HL-60/S4 treated with phorbol 12-myristate 13-acetate at 8.2 ng/mL for 4 days and 3 days (cell line): Measurements from ENCODE around the gene SEMA3C.

ENCODE experiments used
- in situ Hi-C: fragments of 300-500 bp; cut with MboI; formaldehyde crosslinking; loops from 2 replicates; pipeline ENCODE4 v1.15.0; 2022; ENCODE audit warnings: low sequenced_read_pairs

Gene SEMA3C

GRCh38 chr7:80785276-80785675 is 133.6 kb downstream of the SEMA3C start:
- in situ Hi-C loops = no loop called here

GRCh38 chr7:80783678-80784327 is 135.0 kb downstream of the SEMA3C start:
- in situ Hi-C loops = no loop called here

DNA sequence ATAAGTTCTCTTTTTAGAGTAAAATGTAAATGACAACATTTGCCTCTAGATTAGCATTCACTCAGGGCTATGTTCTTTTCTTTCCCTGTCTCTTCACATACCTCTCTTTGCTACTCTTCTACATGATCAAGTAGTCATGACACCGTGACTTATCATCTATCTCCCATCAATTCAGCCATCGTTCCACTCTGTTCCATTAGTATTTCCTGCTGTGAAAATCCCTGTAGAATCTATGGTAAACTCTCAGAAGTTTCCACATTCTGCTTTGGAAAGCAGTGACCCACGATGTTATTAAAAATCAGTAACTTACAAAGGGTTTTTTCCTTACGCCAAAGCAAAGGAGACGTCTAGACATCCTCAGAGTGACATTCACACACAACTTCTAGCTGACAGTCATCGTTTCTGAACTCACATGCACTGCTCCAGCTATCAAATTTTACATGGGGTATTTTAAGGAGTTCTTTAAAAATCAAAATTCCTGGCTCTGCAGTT is 135.6 kb downstream of the SEMA3C start:
- in situ Hi-C loops = no loop called here

DNA sequence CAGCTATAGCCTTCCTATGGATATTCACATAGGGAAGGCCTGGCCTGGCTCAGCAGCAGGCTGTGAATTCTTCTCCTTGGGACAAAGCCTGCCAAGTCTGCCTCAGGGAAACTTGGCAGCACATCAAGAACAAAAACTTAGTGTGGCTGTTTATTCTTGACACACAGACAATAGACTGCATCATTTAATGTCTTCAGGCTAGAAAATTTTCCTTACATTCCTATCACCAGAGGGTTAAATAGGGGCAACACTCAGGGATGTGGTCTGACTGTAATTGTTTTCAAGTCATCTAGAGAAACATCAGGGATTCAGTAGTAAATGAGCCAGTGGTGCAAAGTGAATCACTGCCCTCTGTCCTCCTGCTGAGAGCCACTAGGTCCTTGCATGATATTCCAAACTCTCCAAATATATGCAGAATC is 137.3 kb downstream of the SEMA3C start:
- in situ Hi-C loops = no loop called here

- in situ Hi-C loops = no loop called here
These were observed 137.7 kb downstream of the SEMA3C start for GRCh38 chr7:80781146-80781545.

GRCh38 chr7:80779456-80779855 is 139.4 kb downstream of the SEMA3C start:
- in situ Hi-C loops = no loop called here

GRCh38 chr7:80775897-80776296 is 143.0 kb downstream of the SEMA3C start:
- in situ Hi-C loops = no loop called here

- in situ Hi-C loops = no loop called here
These were observed 143.4 kb downstream of the SEMA3C start for GRCh38 chr7:80775482-80775881.

- in situ Hi-C loops = no loop called here
These were observed 144.0 kb downstream of the SEMA3C start for GRCh38 chr7:80774843-80775242.

DNA sequence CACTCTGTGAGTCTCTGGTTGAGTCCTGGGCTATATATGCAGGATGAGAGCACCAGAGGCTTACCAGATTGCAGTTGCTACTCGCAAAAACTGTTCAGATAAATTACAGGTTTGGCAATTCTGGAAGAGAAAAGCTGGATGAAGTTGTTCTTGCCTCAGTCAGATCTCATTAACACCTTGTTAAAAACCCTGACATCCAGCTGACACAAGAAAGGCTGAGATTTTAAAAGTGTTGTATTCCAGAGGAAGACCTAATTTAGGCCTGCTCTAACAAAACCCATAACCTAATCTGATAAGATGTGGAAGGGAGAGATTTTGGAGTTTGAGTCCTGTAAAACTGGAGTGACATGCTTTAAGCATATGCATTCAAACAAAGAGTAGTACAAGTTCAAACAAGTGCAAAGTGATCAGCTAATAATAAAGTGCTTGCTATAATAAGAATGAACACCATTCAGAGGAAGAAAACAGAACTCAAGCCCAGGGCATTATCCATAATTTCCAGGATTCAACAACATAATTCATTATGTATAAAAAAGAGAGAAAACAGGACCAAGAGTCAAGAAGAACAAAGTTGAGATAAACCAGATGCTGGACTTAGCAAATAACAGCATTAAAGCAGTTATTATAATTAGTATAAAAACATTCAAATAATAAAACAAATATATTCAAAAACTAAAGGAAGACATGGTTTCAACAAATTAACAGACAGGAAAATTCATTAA is 144.9 kb downstream of the SEMA3C start:
- in situ Hi-C loops = no loop called here

GRCh38 chr7:80772347-80772993 is 146.4 kb downstream of the SEMA3C start:
- in situ Hi-C loops = no loop called here

DNA sequence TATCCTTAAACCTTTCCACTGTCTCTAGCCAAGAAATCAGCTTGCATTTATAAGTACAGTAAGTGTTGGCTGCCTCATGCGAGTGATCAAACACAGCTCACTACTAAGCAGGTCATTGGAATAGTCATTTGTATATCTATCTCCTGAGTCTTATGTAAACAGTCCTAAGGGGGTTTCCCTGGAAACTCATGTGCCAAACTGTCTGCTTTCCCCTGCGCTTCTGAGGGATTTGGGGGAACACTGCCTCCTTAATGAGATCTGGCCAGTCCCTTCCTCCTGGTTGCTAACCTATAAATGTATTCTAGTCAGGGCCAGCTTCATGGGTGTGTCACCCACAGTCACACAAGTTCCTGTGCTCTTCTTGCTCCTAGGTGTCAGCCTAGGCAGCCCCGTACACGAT is 147.3 kb downstream of the SEMA3C start:
- in situ Hi-C loops = no loop called here

- in situ Hi-C loops = no loop called here
These were observed 148.2 kb downstream of the SEMA3C start for GRCh38 chr7:80770675-80771081.

DNA sequence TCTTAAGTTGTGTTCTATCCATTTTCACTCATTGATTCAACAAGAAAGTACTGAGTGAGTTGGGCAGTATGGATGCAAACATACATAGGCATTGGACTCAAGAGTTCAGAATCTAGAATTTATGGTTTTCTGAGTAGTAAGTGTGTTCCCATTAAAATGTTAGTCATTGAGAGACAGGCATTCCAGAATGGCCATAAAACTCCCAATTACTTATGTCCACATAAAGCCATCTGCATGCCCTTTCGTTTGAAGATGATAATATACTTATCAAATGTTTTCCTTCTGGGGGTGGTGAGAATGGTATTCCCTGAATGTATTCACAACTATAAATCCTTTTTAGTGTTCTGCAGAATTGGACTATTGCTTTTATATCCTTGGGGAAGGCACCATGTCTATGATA is 148.8 kb downstream of the SEMA3C start:
- in situ Hi-C loops = no loop called here

DNA sequence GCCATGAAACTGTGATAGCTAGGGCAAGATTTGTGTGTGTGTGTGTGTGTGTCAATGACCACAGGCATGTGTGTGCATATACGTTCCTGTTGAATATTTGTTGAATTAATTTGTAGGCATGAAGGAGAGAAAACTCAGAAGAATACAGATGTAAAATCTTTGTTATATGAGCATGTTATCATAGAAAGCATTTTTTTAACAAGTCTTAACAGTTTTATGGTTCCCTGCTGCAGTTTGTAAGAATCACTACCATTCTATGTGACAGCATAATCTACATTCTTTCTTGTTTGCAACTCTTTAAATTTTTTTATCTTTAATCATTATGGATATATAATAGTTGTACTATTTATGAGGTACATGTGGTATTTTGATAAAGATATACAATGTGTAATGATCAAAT is 150.1 kb downstream of the SEMA3C start:
- in situ Hi-C loops = no loop called here

DNA sequence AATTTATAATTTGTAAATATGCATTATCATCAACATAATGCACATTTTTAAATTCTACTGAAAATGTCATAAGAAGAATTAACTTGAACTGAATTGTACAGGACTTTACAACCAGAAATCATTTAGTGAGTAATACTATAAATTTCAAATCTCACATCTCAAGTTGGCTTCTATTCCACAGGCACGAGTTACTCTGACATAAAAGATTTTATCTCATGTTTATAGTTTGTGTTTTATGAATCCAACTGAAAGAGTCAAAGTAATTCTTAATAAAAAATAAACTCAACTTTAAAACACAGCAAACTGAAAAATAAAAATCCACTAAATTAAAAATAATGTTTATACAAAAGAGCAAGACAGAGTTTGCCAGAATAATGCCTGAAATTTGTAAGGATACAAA is 151.2 kb downstream of the SEMA3C start:
- in situ Hi-C loops = no loop called here

DNA sequence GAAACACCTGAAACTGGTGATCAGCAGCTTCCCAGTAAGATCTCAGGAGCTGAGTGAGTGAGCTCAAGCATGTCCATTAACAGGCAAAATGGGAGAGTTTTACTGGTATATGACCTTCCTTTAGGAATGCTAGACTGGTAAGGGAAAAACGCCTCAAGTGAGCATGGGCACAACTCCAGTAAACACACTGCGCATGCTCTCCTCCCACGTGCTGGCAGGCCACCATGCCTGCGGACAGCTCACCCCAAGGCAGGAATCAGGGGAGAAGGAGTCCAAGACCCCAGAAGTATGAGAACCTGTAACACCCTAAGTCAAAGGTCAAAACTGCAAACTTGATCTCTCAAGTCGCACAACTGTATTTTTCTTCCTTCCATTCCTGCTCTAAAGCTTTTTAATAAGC is 152.1 kb downstream of the SEMA3C start:
- in situ Hi-C loops = no loop called here

GRCh38 chr7:80764132-80764531 is 154.7 kb downstream of the SEMA3C start:
- in situ Hi-C loops = no loop called here

- in situ Hi-C loops = no loop called here
These were observed 155.1 kb downstream of the SEMA3C start for GRCh38 chr7:80763704-80764103.

GRCh38 chr7:80763289-80763688 is 155.6 kb downstream of the SEMA3C start:
- in situ Hi-C loops = no loop called here

DNA sequence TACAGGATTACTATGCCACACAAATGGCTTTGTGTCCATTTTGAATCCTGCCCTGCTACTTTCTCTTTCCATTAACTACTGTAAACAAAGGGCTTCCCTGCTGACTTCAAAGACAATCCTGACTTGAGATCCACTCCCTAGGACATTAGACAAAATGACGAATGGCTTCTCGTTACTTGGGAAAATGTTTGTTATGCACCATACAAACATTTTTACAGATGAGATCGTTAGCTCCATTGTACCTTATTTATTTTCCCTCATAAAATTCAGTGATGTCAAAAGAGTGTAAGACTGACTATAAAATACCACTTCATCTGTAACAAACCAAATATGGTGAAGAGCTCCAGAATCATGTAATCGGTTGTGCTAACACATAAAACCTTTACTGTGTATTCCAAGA is 158.6 kb downstream of the SEMA3C start:
- in situ Hi-C loops = no loop called here
